Measurements from ENCODE around the gene MRTFA.

Gene MRTFA

GRCh38 chr22:40463683-40464082 lies 172.8 kb downstream of the MRTFA start:
- DNase-seq (ENCODE audit: low read depth, low spot score) = no peak

- no peak for DNase-seq (ENCODE audit: low read depth, low spot score)
These were observed 173.4 kb downstream of the MRTFA start for GRCh38 chr22:40463017-40463631.

- no peak for DNase-seq (ENCODE audit: low read depth, low spot score)
These were observed 174.1 kb downstream of the MRTFA start for GRCh38 chr22:40462195-40462984.

- DNase-seq (ENCODE audit: low read depth, low spot score) = no peak
These were observed 182.8 kb downstream of the MRTFA start for GRCh38 chr22:40453671-40454070.

- DNase-seq (ENCODE audit: low read depth, low spot score) = no peak
These were observed 183.6 kb downstream of the MRTFA start for GRCh38 chr22:40452730-40453487.

- DNase-seq (ENCODE audit: low read depth, low spot score) = no peak
These were observed 185.3 kb downstream of the MRTFA start for GRCh38 chr22:40451210-40451609.

GRCh38 chr22:40450616-40451015 lies 185.9 kb downstream of the MRTFA start:
- no peak for DNase-seq (ENCODE audit: low read depth, low spot score)

GRCh38 chr22:40449676-40450035 lies 186.9 kb downstream of the MRTFA start:
- no peak for DNase-seq (ENCODE audit: low read depth, low spot score)

- DNase-seq (ENCODE audit: low read depth, low spot score) = no peak
These were observed 190.3 kb downstream of the MRTFA start for GRCh38 chr22:40446203-40446602.

GRCh38 chr22:40444178-40444831 lies 192.2 kb downstream of the MRTFA start:
- DNase-seq (ENCODE audit: low read depth, low spot score) = no peak

- DNase-seq (ENCODE audit: low read depth, low spot score) = no peak
These were observed 192.8 kb downstream of the MRTFA start for GRCh38 chr22:40443732-40444131.

- no peak for DNase-seq (ENCODE audit: low read depth, low spot score)
These were observed 194.6 kb downstream of the MRTFA start for GRCh38 chr22:40441761-40442390.

GRCh38 chr22:40436505-40437431 lies 199.8 kb downstream of the MRTFA start:
- peak; percentile 36 for DNase-seq (ENCODE audit: low read depth, low spot score)

GRCh38 chr22:40434745-40435144 lies 201.8 kb downstream of the MRTFA start:
- DNase-seq (ENCODE audit: low read depth, low spot score) = no peak

- DNase-seq (ENCODE audit: low read depth, low spot score) = no peak
These were observed 202.4 kb downstream of the MRTFA start for GRCh38 chr22:40434106-40434505.

- DNase-seq (ENCODE audit: low read depth, low spot score) = no peak
These were observed 203.0 kb downstream of the MRTFA start for GRCh38 chr22:40433416-40434090.

GRCh38 chr22:40432625-40433024 lies 203.9 kb downstream of the MRTFA start:
- no peak for DNase-seq (ENCODE audit: low read depth, low spot score)

GRCh38 chr22:40432157-40432556 lies 204.4 kb downstream of the MRTFA start:
- no peak for DNase-seq (ENCODE audit: low read depth, low spot score)

- no peak for DNase-seq (ENCODE audit: low read depth, low spot score)
These were observed 205.5 kb downstream of the MRTFA start for GRCh38 chr22:40430991-40431390.

GRCh38 chr22:40429481-40429880 lies 207.0 kb downstream of the MRTFA start:
- DNase-seq (ENCODE audit: low read depth, low spot score) = no peak
